HepG2 (cell line): Measurements from ENCODE around the gene SNURF. TPM values are rescaled to one million over a fixed set of nuclear protein-coding genes. Genes with fewer than 3 reads are reported as not detected.

Source experiments
- ATAC-seq: fragments of 200-7000 bp; cut with Tn5 transposase; 3 replicates; pipeline ENCODE4 v1.9.1; 2020; ENCODE audit warnings: mild to moderate bottlenecking, moderate library complexity
- BruUV-seq: library from RNA; stranded (reverse); fragments of 400-500 nt; replicated peaks from 2 replicates; lab custom pipeline; 2021; lab: Mats Ljungman, UMichigan
- CTCF ChIA-PET: fragments of 300-600 bp; formaldehyde crosslinking; extraction: SDS; loops from one replicate; lab custom pipeline; 2021; ENCODE audit warnings: low total read pairs, inconsistent platforms, low intra/inter-chr PET ratio; lab: Yijun Ruan, JAX
- POLR2A ChIA-PET: fragments of 350-600 bp; sonication (Branson Sonifier 250); formaldehyde crosslinking; loops from one replicate; lab custom pipeline; 2020; ENCODE audit warnings: antibody characterized with exemption, inconsistent platforms; lab: Yijun Ruan, JAX
- DNase-seq: peaks from one replicate; pipeline ENCODE4 v3.0.0-alpha.2; 2015; ENCODE audit warnings: low spot score
- FAIRE-seq: peaks from 3 replicates; lab custom pipeline; 2011; peaks lifted over from hg19 to GRCh38; lab: Jason Lieb, UNC
- H2AFZ ChIP-seq: one replicate; pipeline ENCODE4 v1.6.1; 2011; ENCODE audit warnings: low read length, inconsistent platforms
- H3K27ac ChIP-seq: fragments of 300-600 bp; 3 replicates; pipeline ENCODE4 v1.8.0; 2011; ENCODE audit warnings: mixed run types, mild to moderate bottlenecking, mixed read lengths, low read length, inconsistent platforms; ENCODE audit not compliant: insufficient read depth; ENCODE audit errors: extremely low read length
- H3K27me3 ChIP-seq, 2 experiments: fragments of 200-600 bp in 1 of 2; 2 replicates in 1 of 2; 3 replicates in 1 of 2; pipeline versions ENCODE4 v1.6.0 to v1.8.0; 2011; ENCODE audit warnings: low read length in 2 of 2, mild to moderate bottlenecking in 2 of 2, moderate library complexity in 2 of 2, inconsistent platforms in 1 of 2; ENCODE audit not compliant: insufficient read depth in 2 of 2, control insufficient read depth in 1 of 2
- H3K36me3 ChIP-seq, 2 experiments: fragments of 200-600 bp in 1 of 2; replicated peaks in 1 of 2; 2 replicates in 1 of 2; 3 replicates in 1 of 2; pipeline versions ENCODE4 v1.5.1 to v1.8.0; 2011; ENCODE audit warnings: low read length in 2 of 2, inconsistent platforms in 1 of 2; ENCODE audit not compliant: insufficient read depth in 2 of 2, control insufficient read depth in 1 of 2
- H3K4me1 ChIP-seq: 2 replicates; pipeline ENCODE4 v1.5.1; 2012; ENCODE audit warnings: low read length, inconsistent platforms; ENCODE audit not compliant: insufficient read depth
- H3K4me2 ChIP-seq: 2 replicates; pipeline ENCODE4 v1.6.0; 2011; ENCODE audit warnings: low read depth, low read length, inconsistent platforms
- H3K4me3 ChIP-seq, 3 experiments: fragments of 200-600 bp in 1 of 3; sonication (generic), shearing (Covaris generic) in 1 of 3; replicated peaks in 1 of 3; 2 replicates each; pipeline ENCODE4 v1.5.1; 2011 to 2016; ENCODE audit warnings: low read length in 3 of 3, inconsistent platforms in 2 of 3, low read depth in 2 of 3, mild to moderate bottlenecking in 2 of 3, control low read depth in 1 of 3, mixed read lengths in 1 of 3; ENCODE audit not compliant: insufficient read depth in 1 of 3
- H3K79me2 ChIP-seq: one replicate; pipeline ENCODE4 v1.6.1; 2011; ENCODE audit warnings: low read length, inconsistent platforms; ENCODE audit not compliant: insufficient read depth
- H3K9ac ChIP-seq: 2 replicates; pipeline ENCODE4 v1.6.0; 2011; ENCODE audit warnings: mild to moderate bottlenecking, low read depth, low read length, inconsistent platforms; ENCODE audit not compliant: insufficient read depth
- H3K9me3 ChIP-seq: 2 replicates; pipeline ENCODE4 v1.5.1; 2012; ENCODE audit warnings: mild to moderate bottlenecking, low read length
- H4K20me1 ChIP-seq: 2 replicates; pipeline ENCODE4 v1.6.0; 2011; ENCODE audit warnings: inconsistent platforms, mild to moderate bottlenecking, low read length, moderate library complexity; ENCODE audit not compliant: insufficient read depth
- BCL3 ChIP-seq: sonication (generic); formaldehyde crosslinking; IDR thresholded peaks from 2 replicates; pipeline ENCODE4 v1.5.1; 2020; ENCODE audit warnings: mild to moderate bottlenecking, missing genetic modification reagents, moderate library complexity
- CBX5 ChIP-seq: sonication (generic); formaldehyde crosslinking; IDR thresholded peaks from 2 replicates; pipeline ENCODE4 v1.4.0; 2020; ENCODE audit warnings: missing genetic modification reagents, borderline replicate concordance
- FLYWCH1 ChIP-seq: sonication (generic); formaldehyde crosslinking; IDR thresholded peaks from 2 replicates; pipeline ENCODE4 v1.8.1; 2023; ENCODE audit warnings: mild to moderate bottlenecking, missing genetic modification reagents
- HNF1A ChIP-seq, 2 experiments: sonication (generic) in 1 of 2; formaldehyde crosslinking in 1 of 2; IDR thresholded peaks; 2 replicates each; pipeline versions ENCODE4 v1.4.0 to v1.6.1; 2016 to 2020; ENCODE audit warnings: borderline replicate concordance in 1 of 2, low read depth in 1 of 2, mild to moderate bottlenecking in 1 of 2, missing genetic modification reagents in 1 of 2
- HOXA5 ChIP-seq: sonication (generic); formaldehyde crosslinking; IDR thresholded peaks from 2 replicates; pipeline ENCODE4 v1.4.0; 2020; ENCODE audit warnings: missing genetic modification reagents
- MAZ ChIP-seq, 2 experiments: sonication (generic) in 1 of 2; formaldehyde crosslinking in 1 of 2; IDR thresholded peaks; 2 replicates each; pipeline versions ENCODE4 v1.5.0 to v1.6.1; 2012 to 2020; ENCODE audit warnings: low read depth in 2 of 2, mild to moderate bottlenecking in 2 of 2, borderline replicate concordance in 1 of 2, improper control_type of control experiment in 1 of 2, low read length in 1 of 2, missing genetic modification reagents in 1 of 2, moderate library complexity in 1 of 2
- TSC22D2 ChIP-seq: sonication (generic); formaldehyde crosslinking; IDR thresholded peaks from 2 replicates; pipeline ENCODE4 v1.5.1; 2020; ENCODE audit warnings: missing genetic modification reagents, mild to moderate bottlenecking, borderline replicate concordance
- ZNF580 ChIP-seq: IDR thresholded peaks from 2 replicates; pipeline ENCODE4 v1.6.1; 2016; ENCODE audit warnings: low read depth, borderline replicate concordance
- ZNF652 ChIP-seq: IDR thresholded peaks from 2 replicates; pipeline ENCODE4 v1.6.1; 2016; ENCODE audit warnings: low read depth, borderline replicate concordance
- WGBS: methylation state at CpG from one replicate; pipeline ENCODE4 v1.1.6; 2017; ENCODE audit warnings: low lambda C conversion rate; 5-methylcytosine and 5-hydroxymethylcytosine counted together
- in situ Hi-C: cut with HindIII; loops from 2 replicates; pipeline ENCODE4 v1.10.0; 2017; ENCODE audit warnings: low pct_unique_long_range_greater_than_20kb; ENCODE audit not compliant: extremely low pct_ligation_motif_present
- intact Hi-C: fragments of 100-400 bp; cut with micrococcal nuclease; formaldehyde crosslinking; loops from one replicate; pipeline ENCODE4 v1.10.0; 2022; ENCODE audit not compliant: unreplicated experiment
- polyA plus RNA-seq, 8 experiments: library from polyadenylated mRNA; depleted of rRNA in 3 of 8; stranded (reverse) in 7 of 8; unstranded in 1 of 8; fragments of >200 nt; fragmentation: Illumina TruSeq in 4 of 8; extraction: Trizol in 4 of 8; gene quantifications; 2 replicates each; pipeline versions ENCODE4 v1.2.1 to v1.2.3, GENCODE V29; 2011 to 2016; ENCODE audit warnings: low read depth in 4 of 8, missing spikeins in 1 of 8, mixed read lengths in 1 of 8; ENCODE audit not compliant: insufficient read depth in 1 of 8
- total RNA-seq, 5 experiments: library from RNA; depleted of rRNA; stranded (reverse); fragments of >200 nt; fragmentation: Illumina TruSeq; extraction: Trizol; gene quantifications; 2 replicates each; pipeline ENCODE4 v1.2.3, GENCODE V29; 2016; ENCODE audit warnings: low read depth in 1 of 5

Gene SNURF
- total and polyA plus RNA-seq, 2 of the 13 experiments (the other 11 are each of a cell fraction or from before 2014, with no cell fraction given), result 2.1 to 7.6 TPM

- TF ChIP-seq BCL3 (CRISPR knock-in tag), result no peak
Observed at GRCh38 chr15:24976932-24977331, 22.1 kb downstream of the SNURF start (continued).

GRCh38 chr15:24977686-24978085, 22.9 kb downstream of the SNURF start:
- Histone ChIP-seq H3K9me3 (peaks cover 66% of the 10 kb centered on the region), H3K27ac (no peak overlapping the region), H3K27me3 (no peaks in the 10 kb centered on the region), H3K36me3 (peaks cover 0 to 36% of the 10 kb centered on the region in 2 experiments; a peak in 4 of 5 replicates), H3K4me3 (no peak overlapping the region), H3K9ac (no peak overlapping the region), H3K79me2 (peaks cover 2% of the 10 kb centered on the region), H4K20me1 (no peaks in the 10 kb centered on the region), H3K4me2 (no peak overlapping the region), H2AFZ (no peak overlapping the region), H3K4me1 (no peaks in the 10 kb centered on the region)
- no TSS peak for BruUV-seq
- intact Hi-C loops (no loop called here), in situ Hi-C loops (no loop called here)
- no peak for FAIRE-seq
- ChIA-PET CTCF (no interaction called here), POLR2A (no interaction called here)
- DNase-seq, result no peak
- ATAC-seq, result no peak
- TF ChIP-seq HOXA5 (CRISPR knock-in tag) (no peak), ZNF580 (CRISPR knock-in tag) (no peak), MAZ (IDR thresholded peaks at IDR 0.05; ENCODE audit: borderline replicate concordance, low read depth, low read length) (no peak), MAZ (CRISPR knock-in tag; IDR thresholded peaks at IDR 0.05; ENCODE audit: low read depth) (no peak), ZNF652 (CRISPR knock-in tag) (no peak), HNF1A (IDR thresholded peaks at IDR 0.05; ENCODE audit: low read depth) (no peak), HNF1A (CRISPR knock-in tag; IDR thresholded peaks at IDR 0.05; ENCODE audit: borderline replicate concordance) (no peak), FLYWCH1 (CRISPR knock-in tag) (no peak), CBX5 (CRISPR knock-in tag) (no peak), TSC22D2 (no peak)
- WGBS, result 62% methylated on average over 9 of the region's 9 CpGs
